Measurements from ENCODE around the gene FAM209A.
"Not testable (repeated sequence)": the region's sequence is repeated elsewhere in the genome, so short reads cannot be mapped to it uniquely, and the experiment has no call there.

FAM209A gene

GRCh38 chr20:56540415-56540814 is 15.9 kb downstream of the FAM209A start:
- DNase-seq (ENCODE audit: low read depth) = no peak

GRCh38 chr20:56542489-56543030 is 18.0 kb downstream of the FAM209A start:
- no peak for DNase-seq (ENCODE audit: low read depth)

- no peak for DNase-seq (ENCODE audit: low read depth)
Measured at GRCh38 chr20:56551571-56551970, 27.0 kb downstream of the FAM209A start.

- DNase-seq (ENCODE audit: low read depth) = no peak
Measured at GRCh38 chr20:56552911-56553629, 28.5 kb downstream of the FAM209A start.

- no peak for DNase-seq (ENCODE audit: low read depth)
Measured at GRCh38 chr20:56554869-56555268, 30.3 kb downstream of the FAM209A start.

- DNase-seq (ENCODE audit: low read depth) = no peak
Measured at GRCh38 chr20:56558968-56559367, 34.4 kb downstream of the FAM209A start.

GRCh38 chr20:56564526-56564925 is 40.0 kb downstream of the FAM209A start:
- not testable (repeated sequence) for DNase-seq (ENCODE audit: low read depth)

GRCh38 chr20:56565511-56565910 is 41.0 kb downstream of the FAM209A start:
- DNase-seq (ENCODE audit: low read depth) = no peak

GRCh38 chr20:56566621-56567020 is 42.1 kb downstream of the FAM209A start:
- DNase-seq (ENCODE audit: low read depth) = no peak

- no peak for DNase-seq (ENCODE audit: low read depth)
Measured at GRCh38 chr20:56570832-56571231, 46.3 kb downstream of the FAM209A start.

- no peak for DNase-seq (ENCODE audit: low read depth)
Measured at GRCh38 chr20:56572172-56572571, 47.6 kb downstream of the FAM209A start.

GRCh38 chr20:56573986-56574385 is 49.4 kb downstream of the FAM209A start:
- DNase-seq (ENCODE audit: low read depth) = no peak

- DNase-seq (ENCODE audit: low read depth) = no peak
Measured at GRCh38 chr20:56574531-56575142, 50.1 kb downstream of the FAM209A start.

GRCh38 chr20:56575157-56575556 is 50.6 kb downstream of the FAM209A start:
- DNase-seq (ENCODE audit: low read depth) = no peak

All from stimulated activated CD8-positive, alpha-beta memory T cell treated with anti-CD3 and anti-CD28 coated beads, Interleukin-12 subunit alpha, Interleukin-12 subunit beta, amount 100 ng/mL, for 1 hour (primary cell).